ENCODE results near the gene CRIP1.

GRCh38 chr14:105525861-105526775 is 39.4 kb downstream of the CRIP1 start, which contains the start of gene TMEM121:
- TF ChIP-seq POLR2AphosphoS5 (IDR thresholded peaks at IDR 0.05) (no peak), CTCF (IDR thresholded peaks at IDR 0.05) (peak in 1 of 4 experiments; percentile 11), POLR2A (IDR thresholded peaks at IDR 0.05) (no peak), EP300 (IDR thresholded peaks at IDR 0.05) (no peak)
